GM23338 (cell line): Measurements from ENCODE around the gene ASXL2. TPM values are rescaled to one million over a fixed set of nuclear protein-coding genes. Genes with fewer than 3 reads are reported as not detected.

Experiments
- ATAC-seq: fragments of 200-7000 bp; cut with Tn5 transposase; 3 replicates; pipeline ENCODE4 v1.9.1; 2020
- DNase-seq: peaks from one replicate; pipeline ENCODE4 v3.0.0-alpha.2; 2015; ENCODE audit warnings: low spot score
- H2AFZ ChIP-seq: fragments of 200-600 bp; sonication (generic); 2 replicates; pipeline ENCODE4 v1.8.0; 2016; ENCODE audit warnings: antibody characterized with exemption, mild to moderate bottlenecking, moderate library complexity
- H3F3A ChIP-seq: fragments of 200-600 bp; sonication (generic); replicated peaks from 2 replicates; pipeline ENCODE4 v1.8.0; 2017; ENCODE audit warnings: antibody characterized with exemption, mixed run types, low read depth
- H3K27ac ChIP-seq: fragments of 200-600 bp; sonication (generic); 2 replicates; pipeline ENCODE4 v1.6.1; 2016; ENCODE audit warnings: low read depth
- H3K27me3 ChIP-seq: fragments of 200-600 bp; sonication (generic); 2 replicates; pipeline ENCODE4 v1.8.0; 2016; ENCODE audit warnings: mild to moderate bottlenecking, mixed run types, moderate library complexity; ENCODE audit not compliant: insufficient read depth
- H3K36me3 ChIP-seq: fragments of 200-600 bp; sonication (generic); 2 replicates; pipeline ENCODE4 v1.8.0; 2016; ENCODE audit warnings: mild to moderate bottlenecking; ENCODE audit not compliant: insufficient read depth
- H3K4me1 ChIP-seq: fragments of 200-600 bp; sonication (generic); 2 replicates; pipeline ENCODE4 v1.8.0; 2016; ENCODE audit warnings: mild to moderate bottlenecking, moderate library complexity; ENCODE audit not compliant: insufficient read depth
- H3K4me2 ChIP-seq: fragments of 200-600 bp; sonication (generic); 2 replicates; pipeline ENCODE4 v1.7.1; 2017; ENCODE audit warnings: mixed run types
- H3K4me3 ChIP-seq: fragments of 200-600 bp; sonication (generic); 2 replicates; pipeline ENCODE4 v1.6.1; 2016; ENCODE audit warnings: mixed run types
- H3K79me2 ChIP-seq: fragments of 200-600 bp; sonication (generic); replicated peaks from 2 replicates; pipeline ENCODE4 v1.8.0; 2017; ENCODE audit warnings: mild to moderate bottlenecking; ENCODE audit not compliant: insufficient read depth
- H3K9me2 ChIP-seq: fragments of 200-600 bp; sonication (generic); 2 replicates; pipeline ENCODE4 v1.8.0; 2017; ENCODE audit not compliant: insufficient read depth
- H4K20me1 ChIP-seq: fragments of 200-600 bp; sonication (generic); replicated peaks from 2 replicates; pipeline ENCODE4 v1.8.0; 2017; ENCODE audit warnings: mild to moderate bottlenecking; ENCODE audit not compliant: insufficient read depth
- H3K27ac Mint-ChIP-seq: 2 replicates; pipeline ENCODE4 v1.8.0; 2020; ENCODE audit warnings: inconsistent platforms, mild to moderate bottlenecking, moderate library complexity, mixed read lengths
- H3K27me3 Mint-ChIP-seq: 3 replicates; pipeline ENCODE4 v1.8.0; 2022; ENCODE audit warnings: low read depth, mild to moderate bottlenecking, moderate library complexity, mixed read lengths, inconsistent platforms; ENCODE audit not compliant: insufficient read depth, poor library complexity
- H3K36me3 Mint-ChIP-seq: 3 replicates; pipeline ENCODE4 v1.8.0; 2021; ENCODE audit warnings: low read depth, mild to moderate bottlenecking, inconsistent platforms, moderate library complexity, mixed read lengths
- H3K4me1 Mint-ChIP-seq: 3 replicates; pipeline ENCODE4 v1.8.0; 2020; ENCODE audit warnings: mild to moderate bottlenecking, inconsistent platforms, mixed read lengths
- H3K4me3 Mint-ChIP-seq: 3 replicates; pipeline ENCODE4 v1.8.0; 2021; ENCODE audit warnings: moderate library complexity, mild to moderate bottlenecking, inconsistent platforms, mixed read lengths
- H3K9me3 Mint-ChIP-seq: 3 replicates; pipeline ENCODE4 v1.8.0; 2020; ENCODE audit warnings: moderate library complexity, mild to moderate bottlenecking, inconsistent platforms, mixed read lengths
- CREB1 ChIP-seq: fragments of 250-450 bp; sonication (Bioruptor Pico); IDR thresholded peaks from 2 replicates; pipeline ENCODE4 v1.5.0; 2020; ENCODE audit warnings: low read depth, mild to moderate bottlenecking, moderate library complexity
- CTCF ChIP-seq, 2 experiments: fragments of 200-600 bp in 1 of 2; sonication (generic) in 1 of 2; conservative IDR thresholded peaks; 2 replicates each; pipeline versions ENCODE4 v1.5.1 to v1.6.1; 2016 to 2017; ENCODE audit warnings: antibody characterized with exemption in 2 of 2, low read depth in 2 of 2, mild to moderate bottlenecking in 2 of 2, moderate library complexity in 1 of 2
- ETS1 ChIP-seq: IDR thresholded peaks from 2 replicates; pipeline ENCODE4 v1.6.1; 2016; ENCODE audit warnings: antibody characterized with exemption
- EZH2 ChIP-seq: fragments of 200-600 bp; sonication (generic); IDR thresholded peaks from one replicate; pipeline ENCODE4 v1.8.0; 2017; ENCODE audit warnings: antibody characterized with exemption, mild to moderate bottlenecking, low read depth; ENCODE audit not compliant: unreplicated experiment
- EZH2phosphoT487 ChIP-seq: fragments of 200-600 bp; sonication (generic); IDR thresholded peaks from one replicate; pipeline ENCODE4 v1.8.1; 2018; ENCODE audit warnings: antibody characterized with exemption; ENCODE audit not compliant: unreplicated experiment
- JUNB ChIP-seq: IDR thresholded peaks from one replicate; pipeline ENCODE4 v1.6.1; 2016; ENCODE audit warnings: antibody characterized with exemption; ENCODE audit not compliant: unreplicated experiment
- NANOG ChIP-seq: IDR thresholded peaks from 2 replicates; pipeline ENCODE4 v1.6.1; 2016; ENCODE audit warnings: antibody characterized with exemption, borderline replicate concordance
- POLR2AphosphoS5 ChIP-seq: IDR thresholded peaks from 2 replicates; pipeline ENCODE4 v1.6.1; 2016; ENCODE audit warnings: antibody characterized with exemption, low read depth
- REST ChIP-seq: IDR thresholded peaks from one replicate; pipeline ENCODE4 v1.6.1; 2018; ENCODE audit warnings: antibody characterized with exemption; ENCODE audit not compliant: unreplicated experiment
- STAT1 ChIP-seq: IDR thresholded peaks from one replicate; pipeline ENCODE4 v1.6.1; 2016; ENCODE audit warnings: antibody characterized with exemption; ENCODE audit not compliant: unreplicated experiment
- ZNF114 ChIP-seq: fragments of 250-450 bp; sonication (Bioruptor Pico); IDR thresholded peaks from 2 replicates; pipeline ENCODE4 v1.5.0; 2020; ENCODE audit warnings: mild to moderate bottlenecking, moderate library complexity
- ZNF331 ChIP-seq: fragments of 250-450 bp; sonication (Bioruptor Pico); IDR thresholded peaks from 2 replicates; pipeline ENCODE4 v1.5.0; 2020; ENCODE audit warnings: low read depth, mild to moderate bottlenecking, moderate library complexity
- ZNF462 ChIP-seq: fragments of 250-450 bp; sonication (Bioruptor Pico); IDR thresholded peaks from 2 replicates; pipeline ENCODE4 v1.5.0; 2020; ENCODE audit warnings: mild to moderate bottlenecking, moderate library complexity
- polyA plus RNA-seq: library from polyadenylated mRNA; unstranded; fragments of >200 nt; fragmentation: Nextera tagmentation; extraction: Ambion mirVana; gene quantifications from 2 replicates; pipeline ENCODE4 v1.2.1, GENCODE V29; 2016
- total RNA-seq: library from RNA; depleted of rRNA; stranded (reverse); fragments of >200 nt; shearing (Covaris generic); gene quantifications from 2 replicates; pipeline ENCODE4 v1.2.3, GENCODE V29; 2014

The ASXL2 gene
- total and polyA plus RNA-seq, 2 experiments from 2014 or later: 7.0 to 21.8 TPM

DNA sequence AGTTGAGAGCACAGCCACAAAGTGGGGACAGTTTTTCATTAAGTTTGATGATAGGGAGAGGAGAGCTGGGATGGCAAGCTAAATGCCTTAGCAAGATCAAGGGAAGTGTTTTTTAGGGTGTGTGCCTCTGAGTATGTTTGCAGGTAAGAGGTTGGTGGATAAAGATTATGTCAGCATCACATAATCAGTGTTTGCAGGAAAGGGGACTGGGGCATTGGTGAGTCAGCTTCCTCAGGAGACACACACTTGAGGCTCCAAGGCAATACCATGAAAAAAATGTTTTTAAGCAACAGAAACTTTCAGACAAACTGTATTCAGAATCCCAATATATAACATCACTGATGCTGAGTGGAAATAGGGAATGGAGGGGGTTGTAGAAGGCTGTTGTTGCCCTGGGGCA, 179.5 kb downstream of the ASXL2 start:
- Mint-ChIP-seq H3K4me3 (no peak overlapping the region), H3K36me3 (no peaks in the 10 kb centered on the region)
- DNase-seq: no peak

More for the DNA sequence above, 179.5 kb downstream of the ASXL2 start:
- Histone ChIP-seq H3K79me2 (no peaks in the 10 kb centered on the region), H4K20me1 (no peaks in the 10 kb centered on the region), H3F3A (no peaks in the 10 kb centered on the region), H3K27ac (no peak overlapping the region), H3K4me2 (peak overlapping the region; percentile 70; the same call in 1 of the 2 replicates), H3K9me2 (no peaks in the 10 kb centered on the region), H3K4me3 (no peak overlapping the region), H3K27me3 (no peaks in the 10 kb centered on the region), H3K4me1 (peaks cover 14% of the 10 kb centered on the region), H3K36me3 (no peaks in the 10 kb centered on the region), H2AFZ (peak overlapping the region; percentile 98)
- Mint-ChIP-seq H3K4me1 (0 out of 3 replicates have a peak, but pooled peaks cover 2% of the 10 kb centered on the region), H3K27me3 (no peaks in the 10 kb centered on the region), H3K9me3 (no peaks in the 10 kb centered on the region), H3K27ac (no peak overlapping the region)
- ATAC-seq: no peak
- TF ChIP-seq ZNF462 (no peak), REST (no peak), CTCF (conservative IDR thresholded peaks at IDR 0.05; ENCODE audit: low read depth in 2 of 2) (no peak), STAT1 (no peak), JUNB (no peak), EZH2phosphoT487 (no peak), POLR2AphosphoS5 (no peak), ZNF331 (CRISPR knock-in tag) (no peak), CREB1 (no peak), ETS1 (no peak), EZH2 (no peak), ZNF114 (CRISPR knock-in tag) (no peak), NANOG (no peak)
